ENCODE results near the gene BMP3.
A peak's percentile ranks its signal among the peaks of the same experiment; 100 is the strongest.

BMP3 gene

GRCh38 chr4:81042578-81043365 is 12.3 kb downstream of the BMP3 start:
- DNase-seq = no peak

- no peak for DNase-seq
These were observed 18.8 kb downstream of the BMP3 start for GRCh38 chr4:81049330-81049729.

- no peak for DNase-seq
These were observed 19.4 kb downstream of the BMP3 start for GRCh38 chr4:81049907-81050306.

GRCh38 chr4:81052119-81053068 is 21.9 kb downstream of the BMP3 start:
- DNase-seq = peak; percentile 33

GRCh38 chr4:81058621-81059020 is 28.1 kb downstream of the BMP3 start:
- DNase-seq = no peak

- DNase-seq = no peak
These were observed 30.3 kb downstream of the BMP3 start for GRCh38 chr4:81060587-81061343.

- no peak for DNase-seq
These were observed 30.8 kb downstream of the BMP3 start for GRCh38 chr4:81061344-81061730.

- no peak for DNase-seq
These were observed 31.5 kb downstream of the BMP3 start for GRCh38 chr4:81062001-81062400.

- DNase-seq = no peak
These were observed 34.9 kb downstream of the BMP3 start for GRCh38 chr4:81065446-81065845.

- peak; percentile 73 for DNase-seq
These were observed 39.3 kb downstream of the BMP3 start for GRCh38 chr4:81069706-81070331.

- no peak for DNase-seq
These were observed 40.5 kb downstream of the BMP3 start for GRCh38 chr4:81071013-81071412.

GRCh38 chr4:81081156-81081555 is 50.6 kb downstream of the BMP3 start:
- no peak for DNase-seq

GRCh38 chr4:81084029-81084428 is 53.5 kb downstream of the BMP3 start:
- DNase-seq = no peak

- no peak for DNase-seq
These were observed 54.1 kb downstream of the BMP3 start for GRCh38 chr4:81084634-81085033.

- DNase-seq = no peak
These were observed 54.8 kb downstream of the BMP3 start for GRCh38 chr4:81085291-81085690.

- DNase-seq = no peak
These were observed 55.5 kb downstream of the BMP3 start for GRCh38 chr4:81085979-81086378.

- DNase-seq = no peak
These were observed 63.4 kb downstream of the BMP3 start for GRCh38 chr4:81093720-81094401.

GRCh38 chr4:81095389-81095788 is 64.9 kb downstream of the BMP3 start:
- no peak for DNase-seq

GRCh38 chr4:81096566-81096965 is 66.1 kb downstream of the BMP3 start:
- no peak for DNase-seq

- DNase-seq = no peak
These were observed 71.6 kb downstream of the BMP3 start for GRCh38 chr4:81102107-81102506.

GRCh38 chr4:81106150-81106549 is 75.6 kb downstream of the BMP3 start:
- no peak for DNase-seq

Data from activated CD4-positive, alpha-beta T cell treated with anti-CD3 and anti-CD28 coated beads, Interleukin-2, Interleukin-6, amounts not matched to agents 100 ng/mL and 50 ng/mL, durations not matched to agents 16 hours and 8 hours (primary cell).